H1 (cell line): ENCODE measurements around the gene HBM. TPM values are rescaled to one million over a fixed set of nuclear protein-coding genes. Genes with fewer than 3 reads are reported as not detected.

ENCODE experiments used
- CTCF ChIA-PET: fragments of 300-600 bp; sonication (Branson Sonifier 250); formaldehyde crosslinking; loops from one replicate; lab custom pipeline; 2021; ENCODE audit not compliant: partially characterized antibody; lab: Charles Lee
- POLR2A ChIA-PET: fragments of 300-600 bp; sonication (Branson Sonifier 250); formaldehyde crosslinking; loops from one replicate; lab custom pipeline; 2021; ENCODE audit warnings: inconsistent platforms; ENCODE audit not compliant: partially characterized antibody; lab: Charles Lee
- DNase-seq, 2 experiments: peaks; one replicate each; pipeline versions ENCODE4 v3.0.0 to v3.0.0-alpha.2; 2010 to 2022; ENCODE audit warnings: low spot score in 2 of 2, low read depth in 1 of 2, mixed read lengths in 1 of 2
- FAIRE-seq: peaks from 2 replicates; lab custom pipeline; 2011; peaks lifted over from hg19 to GRCh38; lab: Jason Lieb, UNC
- H2AFZ ChIP-seq: 2 replicates; pipeline ENCODE4 v1.8.1; 2012; ENCODE audit warnings: low read length, inconsistent platforms
- H2AK5ac ChIP-seq: 2 replicates; pipeline ENCODE4 v1.6.1; 2013; ENCODE audit warnings: low read depth, low read length
- H2BK120ac ChIP-seq: replicated peaks from 2 replicates; pipeline ENCODE3; 2013; ENCODE audit warnings: low read depth, low read length, inconsistent platforms
- H2BK12ac ChIP-seq: 2 replicates; pipeline ENCODE4 v1.6.1; 2013; ENCODE audit warnings: low read depth, low read length
- H2BK15ac ChIP-seq: 2 replicates; pipeline ENCODE4 v1.6.1; 2013; ENCODE audit warnings: low read length
- H2BK20ac ChIP-seq: 2 replicates; pipeline ENCODE4 v1.6.1; 2013; ENCODE audit warnings: low read length
- H2BK5ac ChIP-seq: 2 replicates; pipeline ENCODE4 v1.6.1; 2013; ENCODE audit warnings: low read depth, low read length
- H3K14ac ChIP-seq: 2 replicates; pipeline ENCODE4 v1.6.1; 2013; ENCODE audit warnings: inconsistent platforms; ENCODE audit not compliant: insufficient read length
- H3K18ac ChIP-seq: 2 replicates; pipeline ENCODE4 v1.6.1; 2013; ENCODE audit warnings: low read length; ENCODE audit errors: extremely low read depth
- H3K23ac ChIP-seq: 2 replicates; pipeline ENCODE4 v1.6.1; 2013; ENCODE audit warnings: inconsistent platforms; ENCODE audit not compliant: insufficient read length
- H3K23me2 ChIP-seq: 2 replicates; pipeline ENCODE4 v1.6.1; 2013; ENCODE audit warnings: low read depth, low read length
- H3K27ac ChIP-seq: 2 replicates; pipeline ENCODE4 v1.6.1; 2011; ENCODE audit warnings: low read depth, low read length, inconsistent platforms
- H3K27me3 ChIP-seq, 4 experiments: replicated peaks in 1 of 4; 1 replicate in 1 of 4; 2 replicates in 3 of 4; pipeline versions ENCODE4 v1.6.1 to v1.8.1; 2011 to 2013; ENCODE audit warnings: low read length in 3 of 4, mild to moderate bottlenecking in 3 of 4, inconsistent platforms in 2 of 4, mixed read lengths in 2 of 4, moderate library complexity in 1 of 4; ENCODE audit not compliant: control insufficient read depth in 3 of 4, insufficient read depth in 3 of 4; ENCODE audit errors: extremely low read depth in 1 of 4
- H3K36me3 ChIP-seq, 4 experiments: 2 replicates each; pipeline versions ENCODE4 v1.6.1 to v1.8.1; 2011 to 2013; ENCODE audit warnings: mild to moderate bottlenecking in 4 of 4, low read length in 3 of 4, moderate library complexity in 2 of 4, control low read depth in 1 of 4, inconsistent platforms in 1 of 4; ENCODE audit not compliant: insufficient read depth in 4 of 4, control insufficient read depth in 2 of 4
- H3K4ac ChIP-seq: replicated peaks from 2 replicates; pipeline ENCODE3; 2013; ENCODE audit warnings: low read length, low read depth, mixed read lengths, inconsistent platforms; ENCODE audit not compliant: insufficient read length
- H3K4me1 ChIP-seq, 4 experiments: replicated peaks in 1 of 4; 1 replicate in 1 of 4; 2 replicates in 3 of 4; pipeline versions ENCODE4 v1.6.1 to v1.8.1; 2011 to 2013; ENCODE audit warnings: low read length in 3 of 4, inconsistent platforms in 2 of 4, mixed read lengths in 1 of 4; ENCODE audit not compliant: insufficient read depth in 4 of 4, control insufficient read depth in 3 of 4
- H3K4me2 ChIP-seq, 2 experiments: 2 replicates each; pipeline versions ENCODE4 v1.6.1 to v1.8.1; 2011 to 2013; ENCODE audit warnings: low read depth in 2 of 2, low read length in 2 of 2, control low read depth in 1 of 2, inconsistent platforms in 1 of 2, mild to moderate bottlenecking in 1 of 2; ENCODE audit not compliant: insufficient read depth in 1 of 2
- H3K4me3 ChIP-seq, 4 experiments: fragments of 200-600, 300-600 bp in 1 of 4; sonication (generic), shearing (Covaris generic), sonication (Bioruptor Twin) in 1 of 4; 2 replicates each; pipeline versions ENCODE4 v1.5.1 to v1.8.1; 2011 to 2016; ENCODE audit warnings: low read length in 4 of 4, low read depth in 3 of 4, control low read depth in 2 of 4, inconsistent platforms in 2 of 4, mild to moderate bottlenecking in 2 of 4, mixed read lengths in 1 of 4, moderate library complexity in 1 of 4; ENCODE audit not compliant: insufficient read depth in 2 of 4; ENCODE audit errors: extremely low read depth in 1 of 4
- H3K56ac ChIP-seq: replicated peaks from 2 replicates; pipeline ENCODE3; 2013; ENCODE audit warnings: low read depth, mild to moderate bottlenecking, mixed read lengths, low read length, inconsistent platforms; ENCODE audit not compliant: insufficient read length
- H3K79me1 ChIP-seq: 2 replicates; pipeline ENCODE4 v1.6.1; 2013; ENCODE audit warnings: low read depth, low read length, control low read depth
- H3K79me2 ChIP-seq, 2 experiments: 2 replicates each; pipeline versions ENCODE4 v1.6.1 to v1.8.1; 2012 to 2013; ENCODE audit warnings: low read length in 2 of 2, mild to moderate bottlenecking in 2 of 2, inconsistent platforms in 1 of 2; ENCODE audit not compliant: insufficient read depth in 2 of 2, control insufficient read depth in 1 of 2
- H3K9ac ChIP-seq, 4 experiments: replicated peaks in 1 of 4; 1 replicate in 1 of 4; 2 replicates in 3 of 4; pipeline versions ENCODE4 v1.6.1 to v1.8.1; 2011 to 2013; ENCODE audit warnings: low read depth in 3 of 4, low read length in 3 of 4, control low read depth in 2 of 4, mild to moderate bottlenecking in 2 of 4, moderate library complexity in 2 of 4, inconsistent platforms in 1 of 4; ENCODE audit errors: extremely low read depth in 1 of 4
- H3K9me3 ChIP-seq, 2 experiments: 2 replicates each; pipeline versions ENCODE4 v1.6.1 to v1.8.1; 2012 to 2013; ENCODE audit warnings: mild to moderate bottlenecking in 2 of 2, moderate library complexity in 2 of 2, control low read depth in 1 of 2, inconsistent platforms in 1 of 2, low read depth in 1 of 2, low read length in 1 of 2, mixed read lengths in 1 of 2; ENCODE audit not compliant: insufficient read depth in 2 of 2
- H4K20me1 ChIP-seq, 2 experiments: replicated peaks in 1 of 2; 2 replicates each; pipeline versions ENCODE3 to v1.8.1; 2011 to 2013; ENCODE audit warnings: inconsistent platforms in 2 of 2, low read length in 2 of 2, mild to moderate bottlenecking in 1 of 2; ENCODE audit not compliant: insufficient read depth in 2 of 2, control insufficient read depth in 1 of 2
- H4K5ac ChIP-seq: 2 replicates; pipeline ENCODE4 v1.6.1; 2013; ENCODE audit warnings: low read length, low read depth, mixed read lengths, inconsistent platforms; ENCODE audit not compliant: insufficient read length
- H4K8ac ChIP-seq: 2 replicates; pipeline ENCODE4 v1.8.0; 2013; ENCODE audit warnings: mild to moderate bottlenecking, moderate library complexity, low read length, inconsistent platforms; ENCODE audit not compliant: insufficient read depth; ENCODE audit errors: extremely low read depth
- H4K91ac ChIP-seq: replicated peaks from 2 replicates; pipeline ENCODE3; 2013; ENCODE audit warnings: low read length, mixed read lengths, inconsistent platforms; ENCODE audit not compliant: insufficient read length
- FOSL1 ChIP-seq: IDR thresholded peaks from 2 replicates; pipeline ENCODE4 v1.6.1; 2011; ENCODE audit warnings: mild to moderate bottlenecking, low read depth, low read length, moderate library complexity; ENCODE audit not compliant: insufficient read depth
- POLR2A ChIP-seq, 2 experiments: IDR thresholded peaks; 1 replicate in 1 of 2; 2 replicates in 1 of 2; pipeline ENCODE4 v1.6.1; 2011; ENCODE audit warnings: low read depth in 2 of 2, low read length in 2 of 2, mild to moderate bottlenecking in 2 of 2; ENCODE audit errors: control extremely low read depth in 1 of 2
- POLR2AphosphoS5 ChIP-seq: IDR thresholded peaks from 2 replicates; pipeline ENCODE4 v1.6.1; 2011; ENCODE audit warnings: low read depth, low read length
- WGBS, 2 experiments: shearing (Covaris generic) in 1 of 2; methylation state at CpG; one replicate each; pipeline versions ENCODE4 v1.1.6 to v1.1.7; 2013 to 2015; ENCODE audit warnings: low lambda C conversion rate in 2 of 2, mixed read lengths in 2 of 2, inconsistent platforms in 1 of 2, low coverage in 1 of 2, missing lambda C conversion rate in 1 of 2; ENCODE audit not compliant: insufficient replicate concordance in 2 of 2, insufficient coverage in 1 of 2, insufficient read length in 1 of 2; ENCODE audit errors: extremely low coverage in 1 of 2, missing lambda C conversion rate in 1 of 2; 5-methylcytosine and 5-hydroxymethylcytosine counted together
- polyA plus RNA-seq, 7 experiments: library from polyadenylated mRNA; depleted of rRNA in 3 of 7; stranded (reverse) in 5 of 7; unstranded in 2 of 7; fragments of >200 nt in 5 of 7; fragments of 200-250 nt in 2 of 7; gene quantifications; 1 replicate in 5 of 7; 2 replicates in 1 of 7; 4 replicates in 1 of 7; pipeline versions ENCODE4 v1.2.1 to v1.2.3, GENCODE V29; 2011 to 2013; ENCODE audit warnings: missing spikeins in 2 of 7, mixed read lengths in 2 of 7
- total RNA-seq: library from RNA; stranded (reverse); fragmentation: NEBNext Ultra II Directional; extraction: Animal tissue kit (Norgen Biotek cat#: 25700); gene quantifications from 2 replicates; pipeline ENCODE4 v1.2.1, GENCODE V29; 2021

Gene HBM
- total and polyA plus RNA-seq, 2 of the 8 experiments (the other 6 are each of a cell fraction or from before 2014, with no cell fraction given): 0.88 TPM; not detected in 1

- Histone ChIP-seq H3K4me1 (no peaks in the 10 kb centered on the region), H2BK15ac (no peak overlapping the region), H3K36me3 (peaks cover 31 to 75% (median 59%) of the 10 kb centered on the region in 4 experiments; a peak in 7 of 8 replicates), H2BK20ac (no peak overlapping the region), H3K4me3 (no peak overlapping the region), H3K27me3 (no peaks in the 10 kb centered on the region), H3K23ac (no peak overlapping the region), H4K5ac (no peak overlapping the region), H3K9me3 (peaks cover 0 to 3% of the 10 kb centered on the region in 2 experiments; a peak in 1 of 4 replicates), H3K4me2 (no peak overlapping the region), H3K79me2 (no peaks in the 10 kb centered on the region; a peak in 1 of 4 replicates), H3K4ac (no peak overlapping the region), H2BK12ac (no peak overlapping the region), H4K20me1 (peaks cover 2 to 18% of the 10 kb centered on the region in 2 experiments), H3K14ac (no peak overlapping the region), H3K23me2 (no peaks in the 10 kb centered on the region), H3K79me1 (no peaks in the 10 kb centered on the region; the same call in 1 of the 2 replicates), H2AK5ac (no peak overlapping the region), H3K56ac (no peak overlapping the region), H4K91ac (no peak overlapping the region), H2BK120ac (no peak overlapping the region), H2BK5ac (no peak overlapping the region), H3K18ac (no peak overlapping the region), H3K27ac (no peak overlapping the region), H3K9ac (no peak overlapping the region), H2AFZ (no peak overlapping the region), H4K8ac (no peak overlapping the region)
- FAIRE-seq (no peak), DNase-seq (no peak)
- WGBS, 2 experiments: 92% methylated on average over 33 of the region's 34 CpGs; no CpG with 5 or more reads in 1 of the 2 experiments
- TF ChIP-seq POLR2A (IDR thresholded peaks at IDR 0.05; ENCODE audit: control extremely low read depth in 1 of 2, low read depth in 2 of 2, low read length in 2 of 2): peak in 1 of 2 experiments; percentile 27; a peak in 1 of 3 replicates
- TF ChIP-seq FOSL1: no peak
- TF ChIP-seq POLR2AphosphoS5: 0 out of 2 replicates have a peak, but pooled peaks have one; percentile 40
- ChIA-PET CTCF (interaction anchor here (1.0 to 2.8 kb wide), 8 partner anchors 8 to 298 kb away, joined by 3 to 10 read pairs (median 4); no protein-coding TSS in a partner anchor), POLR2A (interaction anchor here (0.8 to 34.3 kb wide), 3 partner anchors 8 to 36 kb away, joined by 3 to 348 read pairs (median 3); partner anchors contain the start of gene LUC7L)
Measured at GRCh38 chr16:189604-190186, 23.9 kb downstream of the HBM start.
